DND-41 (cell line): Measurements from ENCODE around the gene UBE2C.

Source experiments
- CTCF ChIP-seq: IDR thresholded peaks from 2 replicates; pipeline ENCODE4 v1.5.1; 2012; ENCODE audit warnings: borderline replicate concordance, low read length, moderate library complexity, mild to moderate bottlenecking; ENCODE audit not compliant: poor library complexity, severe bottlenecking; ENCODE audit errors: extremely low read depth
- EZH2 ChIP-seq: IDR thresholded peaks from 3 replicates; pipeline ENCODE4 v1.6.1; 2012; ENCODE audit warnings: borderline replicate concordance, low read depth, mild to moderate bottlenecking, moderate library complexity, low read length, inconsistent platforms; ENCODE audit not compliant: severe bottlenecking

- TF ChIP-seq CTCF = no peak
- TF ChIP-seq EZH2 = no peak
These were observed 19.9 kb upstream of the UBE2C start for GRCh38 chr20:45792317-45793118.
